NCI-H69 (cell line): ENCODE measurements around the gene LIG3.
"Not testable (repeated sequence)": the region's sequence is repeated elsewhere in the genome, so short reads cannot be mapped to it uniquely, and the experiment has no call there.

Experiments used
- DNase-seq: peaks from one replicate; lab custom pipeline; 2025; lab: John Stamatoyannopoulos, UW

LIG3 gene

DNA sequence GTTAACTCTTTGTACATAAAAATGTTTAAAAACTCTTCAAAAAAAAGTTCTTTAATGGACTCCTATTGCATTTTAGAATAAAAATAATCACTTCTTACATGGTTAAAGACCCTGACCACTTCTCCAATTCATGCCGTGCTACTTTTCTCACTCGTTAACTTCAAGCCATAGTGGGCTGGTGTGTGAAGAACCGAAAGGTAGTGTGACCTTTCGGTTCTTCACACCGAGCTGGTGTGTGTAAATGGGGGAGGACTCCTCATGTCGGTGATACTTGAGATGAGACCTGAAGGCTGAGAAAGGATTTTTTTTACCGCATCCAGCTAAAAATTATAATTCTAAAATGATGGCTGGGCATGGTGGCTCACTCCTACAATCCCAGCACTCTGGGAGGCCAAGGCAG is 61.1 kb downstream of the LIG3 start:
- no peak for DNase-seq

DNA sequence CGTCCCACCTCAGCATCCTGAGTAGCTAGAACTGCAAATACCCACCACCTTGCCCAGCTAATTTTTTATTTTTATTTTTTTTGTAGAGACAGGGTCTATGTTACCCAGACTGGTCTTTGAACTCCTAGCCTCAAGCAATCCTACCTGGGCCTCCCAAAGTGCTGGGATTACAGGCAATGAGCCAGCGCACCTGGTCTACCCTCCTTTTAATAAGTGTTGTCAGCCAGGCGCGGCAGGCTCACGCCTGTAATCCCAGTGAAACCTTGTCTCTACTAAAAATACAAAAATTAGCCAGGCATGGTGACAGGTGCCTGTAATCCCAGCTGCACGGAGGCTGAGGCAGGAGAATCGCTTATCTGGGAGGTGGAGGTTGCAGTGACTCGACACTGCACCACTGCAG is 63.9 kb downstream of the LIG3 start:
- DNase-seq, result peak; percentile 39

DNA sequence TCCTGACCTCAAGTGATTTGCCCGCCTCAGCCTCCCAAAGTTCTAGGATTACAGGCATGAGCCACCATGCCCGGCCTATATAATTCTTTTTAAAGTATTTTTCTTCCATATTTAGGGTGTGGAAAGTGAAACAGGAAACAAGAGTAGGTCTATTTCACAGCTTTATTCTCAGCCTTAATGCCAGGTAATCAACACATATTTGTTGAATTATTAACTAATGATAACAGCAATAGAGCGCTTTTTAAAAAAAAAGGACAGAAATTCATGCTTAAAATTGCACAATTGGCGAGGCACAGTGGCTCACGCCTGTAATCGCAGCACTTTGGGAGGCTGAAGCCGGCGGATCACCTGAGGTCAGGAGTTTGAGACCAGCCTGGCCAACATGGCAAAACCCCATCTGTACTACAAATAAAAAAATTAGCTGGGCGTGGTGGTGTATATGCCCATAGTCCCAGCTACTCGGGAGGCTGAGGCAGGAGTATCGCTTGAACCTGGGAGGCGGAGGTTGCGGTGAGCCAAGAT is 65.2 kb downstream of the LIG3 start:
- DNase-seq, result not testable (repeated sequence)

DNA sequence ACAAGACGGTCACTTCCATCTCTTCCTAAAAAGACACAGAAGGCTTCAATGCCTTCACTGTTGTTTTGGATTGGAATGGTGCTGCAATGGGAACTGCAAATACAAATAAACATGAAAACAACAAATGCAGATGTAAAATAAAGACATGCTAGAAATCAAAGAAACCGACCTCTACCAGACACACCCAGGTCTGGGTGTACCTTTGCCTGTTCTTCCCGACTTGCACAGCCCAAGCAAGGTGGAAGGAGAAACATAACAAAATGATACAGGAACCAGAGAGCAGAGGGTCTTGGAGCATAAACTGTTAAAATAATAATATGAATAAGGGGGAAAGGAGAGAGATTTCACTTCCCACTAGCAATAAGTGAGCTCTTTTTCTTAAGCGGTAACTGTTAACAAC is 65.9 kb downstream of the LIG3 start:
- DNase-seq, result no peak

DNA sequence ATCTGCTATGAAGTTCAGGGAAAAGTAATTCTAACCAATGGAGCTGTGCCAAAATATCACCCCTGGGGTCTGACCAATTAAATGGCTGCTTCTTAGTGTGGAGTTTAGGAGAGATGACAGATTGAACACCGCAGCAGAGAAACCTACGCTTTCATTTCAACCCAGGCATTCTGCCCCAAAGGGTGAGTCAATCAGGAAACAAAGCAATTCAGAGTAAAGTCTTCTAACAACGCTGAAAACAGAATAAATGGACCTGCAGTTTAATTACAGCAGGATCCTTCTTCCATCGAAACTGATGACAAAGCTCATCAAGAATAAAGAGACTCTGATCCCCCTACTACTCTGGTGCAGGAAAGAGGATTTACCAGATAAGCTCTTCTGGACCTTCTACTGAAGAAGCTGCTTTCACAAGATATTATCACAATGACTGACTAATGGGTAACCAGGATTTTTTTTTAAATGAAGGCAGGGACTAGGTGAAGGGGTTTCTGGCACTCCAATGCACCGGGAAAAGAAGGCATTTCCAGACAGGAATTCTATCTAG is 66.5 kb downstream of the LIG3 start:
- DNase-seq, result peak; percentile 78

DNA sequence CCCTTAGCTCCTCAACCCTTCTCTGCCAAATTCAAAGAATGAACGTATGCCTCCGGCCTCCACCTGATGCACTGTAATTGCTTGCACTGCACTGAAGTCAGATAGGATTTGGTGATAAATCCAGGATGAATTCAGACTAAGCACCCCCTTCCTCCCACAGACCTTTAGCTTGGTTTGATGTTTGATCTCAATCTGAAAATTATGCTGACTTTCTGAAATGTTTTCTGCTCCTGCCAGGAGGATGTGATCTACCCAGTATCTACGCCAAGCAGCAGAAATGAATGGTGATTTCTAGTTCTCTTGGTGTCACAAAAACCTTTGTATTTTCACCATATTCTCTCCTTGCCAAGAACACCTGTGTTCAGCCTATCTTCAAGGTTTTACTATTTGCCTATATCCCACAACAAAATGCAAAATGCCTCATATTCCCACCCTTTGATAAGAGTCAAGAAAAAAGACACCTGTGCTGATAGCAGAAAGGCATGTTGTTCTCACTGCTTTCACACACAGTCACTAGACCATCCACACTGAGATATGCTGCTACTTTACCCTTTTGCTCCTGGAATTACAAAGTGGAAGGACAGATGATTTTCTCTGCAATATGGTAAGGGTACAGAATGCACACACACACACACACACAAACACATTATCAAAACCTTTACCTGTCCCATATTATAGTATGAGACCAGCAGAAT is 68.5 kb downstream of the LIG3 start:
- DNase-seq, result no peak

DNA sequence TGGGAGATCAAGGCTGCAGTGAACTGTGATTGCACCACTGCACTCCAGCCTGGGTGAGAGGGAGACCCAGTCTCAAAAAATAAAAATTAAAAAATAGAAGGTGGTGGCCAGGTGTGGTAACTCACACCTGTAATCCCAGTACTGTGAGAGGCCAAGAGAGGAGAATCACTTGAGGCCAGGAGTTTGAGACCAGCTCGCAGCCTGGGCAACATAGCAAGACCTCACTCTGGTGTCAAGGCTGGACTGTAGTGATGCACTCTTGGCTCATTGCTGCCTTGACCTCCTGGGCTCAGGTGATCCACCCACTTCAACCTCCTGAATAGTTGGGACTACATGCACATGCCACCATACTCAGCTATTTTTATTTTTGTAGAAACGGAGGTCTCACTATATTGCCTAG is 69.9 kb downstream of the LIG3 start:
- DNase-seq, result no peak

DNA sequence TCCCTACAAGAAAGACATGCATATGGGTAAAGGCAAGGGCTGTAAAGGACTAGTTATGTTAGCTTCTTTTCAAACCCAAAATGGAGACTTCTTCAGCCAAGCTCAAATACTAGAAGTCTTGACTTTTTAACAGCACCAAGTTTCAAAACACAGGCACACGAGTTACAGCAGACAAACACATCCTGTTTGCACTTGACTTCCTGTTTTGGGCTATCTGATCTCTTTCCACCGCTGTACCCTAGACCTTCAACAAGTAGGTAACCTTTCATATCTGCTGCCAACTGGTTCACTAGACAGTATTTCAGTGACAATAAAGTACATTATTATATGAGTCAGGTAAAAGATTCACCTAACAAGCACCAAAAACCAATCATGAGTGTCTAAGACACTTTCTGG is 70.9 kb downstream of the LIG3 start:
- no peak for DNase-seq

DNA sequence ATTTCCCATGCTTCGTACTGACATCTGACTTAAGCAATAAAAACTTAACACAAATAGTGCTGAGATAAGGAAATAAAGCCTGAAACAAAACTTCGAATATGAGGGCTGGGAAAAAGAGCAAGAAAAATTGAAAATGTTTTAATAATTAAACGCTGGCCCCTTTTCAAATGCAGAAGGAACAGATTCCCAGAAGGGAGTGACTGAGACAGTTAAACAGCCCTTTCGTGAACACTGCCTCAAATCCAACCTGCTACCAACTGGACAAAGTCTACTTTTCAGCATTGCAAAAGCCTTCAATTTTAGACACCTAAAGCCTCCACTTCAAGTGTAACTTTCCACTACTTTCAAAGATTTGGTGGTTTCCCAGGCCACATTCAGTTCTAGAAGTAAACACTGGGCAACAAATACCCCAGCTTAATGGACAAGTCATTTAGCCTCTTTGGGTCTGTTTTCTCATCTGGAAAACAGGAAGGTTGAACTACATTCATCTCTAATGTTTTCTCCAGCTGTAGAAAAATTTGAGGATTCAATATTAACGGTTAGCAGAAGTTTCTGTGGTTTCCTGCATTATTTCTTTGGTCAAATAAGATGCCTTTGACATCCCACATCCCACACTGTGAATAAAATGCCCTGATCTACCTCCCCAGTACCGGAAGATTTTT is 71.4 kb downstream of the LIG3 start:
- no peak for DNase-seq

DNA sequence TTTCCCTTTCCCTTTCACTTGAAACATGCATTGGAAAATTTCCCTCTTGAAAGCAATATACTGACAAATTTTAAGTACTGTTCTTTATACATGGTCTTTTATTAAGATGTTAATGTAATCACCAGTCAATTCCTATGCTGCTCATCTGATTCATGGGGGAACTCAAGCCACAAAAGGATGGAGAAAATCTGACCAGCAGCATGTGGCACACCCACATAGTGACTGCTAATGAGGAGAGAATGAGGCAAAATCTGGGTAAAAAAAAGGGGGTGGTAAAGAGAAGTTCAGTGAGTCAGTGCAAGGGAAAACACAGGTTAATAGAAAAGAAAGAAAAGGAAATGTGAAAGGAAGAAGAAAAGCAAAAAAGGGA is 71.9 kb downstream of the LIG3 start:
- no peak for DNase-seq

DNA sequence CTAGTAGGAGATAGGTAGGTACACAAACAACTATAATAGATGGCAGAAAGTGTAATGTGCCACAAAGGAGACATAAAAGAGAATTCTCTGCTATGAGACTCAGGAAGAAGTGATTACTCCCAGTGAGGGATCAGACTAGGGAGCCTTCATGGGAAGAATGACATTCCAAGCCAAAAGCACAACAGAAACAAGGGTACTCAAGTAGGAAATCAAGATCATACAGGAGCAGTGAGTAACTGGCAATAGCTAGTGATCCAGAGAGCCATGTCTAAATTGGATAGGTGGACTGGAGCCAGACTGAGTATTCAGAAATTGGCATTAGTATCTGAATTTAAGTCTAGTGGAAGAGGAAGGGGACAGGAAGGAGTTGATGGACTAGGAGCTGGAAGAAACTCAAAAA is 72.5 kb downstream of the LIG3 start:
- no peak for DNase-seq

DNA sequence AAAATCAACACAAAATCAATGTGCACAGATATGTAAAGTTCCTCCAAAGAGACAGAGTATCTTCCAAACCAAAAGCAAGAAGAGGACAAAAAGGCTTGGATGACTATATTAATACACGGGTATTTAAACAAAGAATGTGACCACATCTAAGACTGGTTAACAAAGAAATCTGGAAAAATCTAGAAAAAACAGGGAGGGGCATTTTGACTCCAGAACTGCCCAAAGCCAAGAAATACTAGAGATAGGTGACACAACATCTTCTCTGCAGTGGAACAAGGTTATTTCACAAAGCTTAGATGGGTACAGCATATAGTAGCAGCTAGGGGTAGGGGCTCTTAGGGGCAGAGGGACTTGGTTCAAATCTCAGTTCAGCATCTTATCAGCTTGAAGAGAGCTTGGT is 72.9 kb downstream of the LIG3 start:
- no peak for DNase-seq

DNA sequence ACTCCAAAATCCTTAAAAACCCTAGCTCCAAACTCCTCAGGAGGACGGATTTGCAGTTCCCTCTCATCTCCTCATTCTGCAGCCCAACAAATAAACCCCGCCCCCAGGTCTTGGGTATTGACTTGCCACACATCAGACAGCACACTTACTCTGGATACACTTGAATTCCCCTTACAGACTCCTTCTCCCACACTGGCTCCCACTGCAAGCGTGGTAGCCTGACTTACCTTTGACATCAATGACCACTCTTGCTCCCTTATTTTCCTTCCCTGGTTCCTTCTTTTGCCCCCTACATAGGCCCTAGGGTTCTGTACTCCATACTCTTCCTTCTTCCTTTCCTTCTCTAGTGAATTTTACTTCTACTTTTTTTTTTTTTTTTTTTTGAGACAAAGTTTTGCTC is 75.7 kb downstream of the LIG3 start:
- no peak for DNase-seq

DNA sequence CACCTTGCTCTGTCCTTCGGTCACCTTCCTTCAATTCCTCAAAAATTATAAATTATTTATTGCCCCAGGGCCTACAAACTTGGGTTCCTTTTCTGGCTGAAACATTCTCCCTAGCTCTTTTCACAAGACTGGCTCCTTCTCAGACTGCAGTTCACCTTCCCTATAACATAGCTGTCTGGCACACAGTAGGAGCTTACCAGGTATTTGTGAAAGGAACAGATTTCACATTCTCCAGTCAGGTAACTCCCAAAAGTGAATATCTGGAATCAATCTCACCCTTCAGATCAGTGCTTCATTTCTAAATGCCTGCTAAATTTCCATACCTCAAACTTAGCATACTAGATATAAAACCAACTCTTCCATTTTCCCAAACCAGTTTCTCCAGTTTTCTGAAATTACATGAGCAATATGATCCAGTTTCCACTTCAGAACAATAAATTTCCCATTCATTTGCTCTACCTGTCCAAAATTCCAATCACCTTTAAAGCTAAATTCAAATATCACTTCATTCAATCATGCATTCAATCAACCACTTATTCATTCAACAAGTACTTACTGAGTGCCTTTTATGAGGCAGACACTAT is 77.1 kb downstream of the LIG3 start:
- no peak for DNase-seq
